Fibroblast of skin of left biceps (primary cell): ENCODE data around the gene CHML.

Source experiments
- DNase-seq, 2 experiments: peaks; one replicate each; pipeline ENCODE4 v3.0.0-alpha.2; 2013; ENCODE audit warnings: low read depth in 2 of 2

Gene CHML

GRCh38 chr1:241617426-241617825 is 22.7 kb downstream of the CHML start:
- DNase-seq, result no peak

- no peak for DNase-seq
Measured at GRCh38 chr1:241615043-241615974, 24.9 kb downstream of the CHML start.

- DNase-seq, result no peak
Measured at GRCh38 chr1:241614572-241614971, 25.6 kb downstream of the CHML start.

- no peak for DNase-seq
Measured at GRCh38 chr1:241614144-241614543, 26.0 kb downstream of the CHML start.

- peak; percentile 54 to 55 for DNase-seq
Measured at GRCh38 chr1:241612533-241613477, 27.4 kb downstream of the CHML start.

GRCh38 chr1:241611736-241612135 is 28.4 kb downstream of the CHML start:
- DNase-seq, result no peak

GRCh38 chr1:241611063-241611462 is 29.1 kb downstream of the CHML start:
- peak in 1 of 2 experiments; percentile 33 for DNase-seq

GRCh38 chr1:241610056-241610815 is 29.9 kb downstream of the CHML start:
- no peak for DNase-seq

- no peak for DNase-seq
Measured at GRCh38 chr1:241608379-241609033, 31.7 kb downstream of the CHML start.

- DNase-seq, result no peak
Measured at GRCh38 chr1:241607497-241607896, 32.7 kb downstream of the CHML start.

- no peak for DNase-seq
Measured at GRCh38 chr1:241606544-241606943, 33.6 kb downstream of the CHML start.

GRCh38 chr1:241605146-241605805 is 34.9 kb downstream of the CHML start:
- DNase-seq, result no peak

GRCh38 chr1:241603731-241604245 is 36.4 kb downstream of the CHML start:
- no peak for DNase-seq

- peak; percentile 43 to 47 for DNase-seq
Measured at GRCh38 chr1:241600496-241600901, 39.7 kb downstream of the CHML start.

GRCh38 chr1:241598249-241598648 is 41.9 kb downstream of the CHML start:
- DNase-seq, result no peak

- DNase-seq, result no peak
Measured at GRCh38 chr1:241596633-241597032, 43.5 kb downstream of the CHML start.

GRCh38 chr1:241593186-241593585 is 47.0 kb downstream of the CHML start:
- DNase-seq, result no peak

- DNase-seq, result no peak
Measured at GRCh38 chr1:241592273-241592958, 47.8 kb downstream of the CHML start.

GRCh38 chr1:241591736-241592135 is 48.4 kb downstream of the CHML start:
- DNase-seq, result no peak

- no peak for DNase-seq
Measured at GRCh38 chr1:241591317-241591716, 48.9 kb downstream of the CHML start.
